ENCODE results near the gene RTN4IP1.
"Not testable (repeated sequence)": the region's sequence is repeated elsewhere in the genome, so short reads cannot be mapped to it uniquely, and the experiment has no call there.

The RTN4IP1 gene

DNA sequence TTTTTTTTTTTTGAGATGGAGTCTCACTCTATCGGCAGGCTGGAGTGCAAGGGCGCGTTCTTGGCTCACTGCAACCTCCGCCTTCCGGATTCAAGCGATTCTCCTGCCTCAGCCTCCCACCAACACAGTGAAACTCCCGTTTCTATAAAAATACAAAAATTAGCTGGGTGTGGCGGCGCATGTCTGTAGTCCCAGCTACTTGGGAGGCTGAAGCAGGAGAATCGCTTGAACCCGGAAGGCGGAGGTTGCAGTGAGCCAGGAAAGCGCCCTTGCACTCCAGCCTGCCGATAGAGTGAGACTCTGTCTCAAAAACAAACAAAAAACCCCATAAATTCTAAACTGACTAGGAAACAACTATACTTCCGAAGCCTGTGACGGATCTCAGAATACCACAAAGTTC lies 1.5 kb downstream of the RTN4IP1 start:
- DNase-seq: not testable (repeated sequence)

DNA sequence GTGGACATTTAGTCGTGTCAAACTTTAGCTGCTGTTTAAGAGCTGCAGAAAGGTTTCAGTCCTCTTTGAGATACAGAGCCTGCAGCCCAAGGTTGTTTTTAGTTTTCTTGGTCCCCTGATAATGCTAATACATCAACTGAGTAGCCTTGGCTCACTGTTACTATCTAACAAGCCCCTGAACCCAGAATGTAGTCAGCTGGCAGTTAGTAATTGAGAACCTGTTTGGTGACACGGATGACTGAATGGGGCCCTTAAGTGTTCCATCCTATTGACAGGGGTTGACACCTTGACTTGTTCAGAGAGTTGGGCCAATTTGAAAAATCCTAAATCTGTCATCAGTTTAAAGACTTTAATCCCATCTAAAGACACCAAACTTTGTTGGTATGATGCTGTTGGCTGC lies 2.8 kb downstream of the RTN4IP1 start:
- no peak for DNase-seq

DNA sequence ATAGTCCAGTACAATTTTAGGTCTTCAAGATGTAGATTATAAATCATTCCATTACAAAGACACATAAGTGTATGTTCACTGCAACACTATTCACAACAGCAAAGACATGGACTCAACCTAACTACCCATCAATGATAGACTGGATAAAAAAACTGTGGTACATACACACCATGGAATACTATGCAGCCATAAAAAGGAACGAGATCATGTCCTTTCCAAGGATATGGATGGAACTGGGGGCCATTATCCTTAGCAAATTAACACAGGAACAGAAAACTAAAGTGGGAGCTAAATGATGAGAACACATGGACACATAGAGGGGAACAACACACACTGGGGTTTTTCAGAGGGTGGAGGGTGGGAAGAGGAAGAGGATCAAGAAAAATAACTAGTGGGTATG lies 6.3 kb downstream of the RTN4IP1 start:
- DNase-seq: no peak

GRCh38 chr6:106622412-106622811 lies 6.9 kb downstream of the RTN4IP1 start:
- DNase-seq: no peak

DNA sequence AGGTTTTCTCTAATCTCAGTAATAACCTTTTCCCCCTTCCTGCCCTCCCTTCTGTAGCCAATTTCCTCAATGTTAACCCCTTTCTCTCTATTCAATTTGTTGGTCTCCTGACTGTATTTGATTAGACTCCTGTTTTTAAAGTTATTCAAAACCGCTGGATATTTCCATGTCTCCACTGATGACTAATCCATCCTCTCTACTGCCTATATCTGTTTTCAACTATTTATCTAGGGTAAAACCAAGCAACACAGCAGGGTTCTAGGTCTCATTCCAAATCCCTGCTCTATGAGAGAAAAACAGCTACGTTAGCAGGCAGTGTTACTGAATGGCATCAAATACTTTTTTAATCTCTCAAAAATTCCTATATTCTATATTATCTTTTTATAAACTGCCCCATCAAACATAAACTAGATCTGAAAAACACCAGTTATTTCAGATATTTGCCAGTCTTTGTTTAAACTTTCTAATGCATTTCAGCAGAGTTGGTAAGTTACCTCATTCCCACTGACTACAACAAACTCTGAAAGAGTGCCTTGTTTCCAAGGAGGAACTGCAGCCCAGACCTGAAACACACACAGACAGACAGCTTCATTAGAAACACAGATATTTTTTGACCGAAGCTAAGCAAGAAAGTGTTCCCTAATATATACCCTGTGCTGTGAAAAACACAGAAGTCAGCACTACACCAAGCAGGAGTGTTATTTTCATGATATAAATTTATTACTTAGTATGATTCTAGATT lies 8.2 kb downstream of the RTN4IP1 start:
- DNase-seq: no peak

GRCh38 chr6:106619223-106619622 lies 10.1 kb downstream of the RTN4IP1 start:
- no peak for DNase-seq

DNA sequence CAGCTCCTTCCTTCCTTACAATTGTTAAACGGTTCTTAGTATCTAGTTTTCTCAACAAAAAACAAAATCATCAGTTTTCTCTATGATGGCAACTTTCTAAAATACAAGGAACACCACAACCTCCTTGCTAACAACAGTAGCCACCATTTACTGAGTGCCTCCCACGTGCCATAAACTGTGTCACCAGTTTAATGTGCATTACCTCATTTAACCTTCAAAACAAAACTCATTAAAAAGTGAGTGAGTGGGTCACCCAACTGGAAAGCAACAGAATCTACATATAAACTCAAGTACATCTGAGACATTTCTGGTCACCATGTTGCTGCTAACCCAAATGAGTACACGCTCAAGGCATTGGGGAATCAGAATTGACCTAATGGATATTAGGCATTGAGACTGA lies 11.0 kb downstream of the RTN4IP1 start:
- no peak for DNase-seq

GRCh38 chr6:106617857-106618256 lies 11.4 kb downstream of the RTN4IP1 start:
- no peak for DNase-seq

GRCh38 chr6:106617302-106617701 lies 12.0 kb downstream of the RTN4IP1 start:
- no peak for DNase-seq

GRCh38 chr6:106614592-106615257 lies 14.6 kb downstream of the RTN4IP1 start:
- no peak for DNase-seq

DNA sequence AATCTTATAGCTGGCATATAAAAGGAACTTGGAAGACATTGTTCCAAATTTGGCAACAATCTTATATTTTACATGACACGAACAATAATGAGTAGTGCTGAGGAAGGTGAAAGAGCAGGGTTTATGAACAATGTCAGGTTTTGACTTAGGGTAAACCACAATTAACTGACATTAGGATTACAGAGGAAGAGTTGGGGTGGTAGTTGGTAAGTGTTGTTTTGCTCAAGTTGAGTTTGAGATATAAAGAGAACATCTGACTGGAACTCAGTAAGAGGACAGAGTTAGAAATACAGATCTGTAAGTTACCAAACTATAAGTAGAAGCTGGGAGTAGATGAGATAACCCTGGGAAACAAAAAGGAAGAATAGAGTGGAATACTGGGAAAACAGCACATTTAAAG lies 15.1 kb downstream of the RTN4IP1 start:
- no peak for DNase-seq

DNA sequence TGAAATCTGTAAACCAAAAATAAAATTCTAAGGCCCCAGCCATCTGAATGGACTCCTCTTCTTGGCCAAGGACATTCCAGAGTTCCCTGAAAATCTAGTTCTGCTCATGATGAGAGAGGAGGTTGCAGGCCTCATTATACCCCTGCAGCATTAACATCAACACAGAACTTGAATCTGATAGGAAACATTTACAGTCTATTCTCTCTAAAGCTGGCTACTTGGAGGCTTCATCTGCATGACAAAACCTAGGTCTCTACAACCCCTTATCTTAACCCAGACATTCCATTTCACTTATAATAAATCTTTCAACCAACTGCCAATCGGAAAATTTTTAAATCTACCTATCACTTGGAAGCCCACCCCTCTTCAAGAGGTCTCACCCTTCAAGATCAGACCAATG lies 15.7 kb downstream of the RTN4IP1 start:
- no peak for DNase-seq

DNA sequence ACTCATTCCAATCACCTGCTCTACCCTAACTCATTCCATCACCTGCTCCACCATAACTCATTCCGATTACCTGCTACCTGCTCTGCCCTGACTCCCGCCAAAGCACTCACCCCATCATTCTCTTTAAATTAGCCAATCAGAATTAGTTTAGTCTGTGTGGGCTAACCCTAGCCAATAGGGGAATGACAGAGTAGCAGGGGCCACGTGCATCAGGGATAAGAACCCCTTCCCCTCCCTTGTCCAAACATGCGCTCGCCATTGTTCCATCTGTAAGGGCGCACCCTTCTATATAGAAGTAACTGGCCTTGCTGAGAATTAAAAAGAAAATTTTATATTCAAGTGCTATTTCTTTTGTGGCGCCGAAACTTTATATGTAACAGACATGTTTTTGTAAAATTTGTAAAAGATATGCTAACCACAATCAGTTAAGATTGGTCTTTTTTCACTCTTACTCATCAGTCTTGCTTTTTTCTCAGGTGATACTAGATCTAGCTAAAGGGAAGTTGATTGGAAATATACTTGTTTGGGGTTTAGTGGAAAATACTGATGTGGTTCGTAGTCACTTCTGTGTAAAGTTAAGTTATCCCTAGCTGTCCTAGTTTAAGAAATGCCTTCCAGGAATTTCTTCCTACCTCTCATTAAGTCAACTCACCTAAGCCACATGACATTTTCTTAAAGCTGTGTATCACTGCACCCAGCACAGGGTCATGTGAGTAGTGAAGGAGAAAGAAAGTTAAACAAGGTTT lies 16.5 kb downstream of the RTN4IP1 start:
- no peak for DNase-seq

GRCh38 chr6:106611030-106611429 lies 18.3 kb downstream of the RTN4IP1 start:
- no peak for DNase-seq

GRCh38 chr6:106609699-106610098 lies 19.6 kb downstream of the RTN4IP1 start:
- peak in 1 of 2 experiments; percentile 7 for DNase-seq

- peak in 1 of 2 experiments; percentile 44 for DNase-seq
Observed at GRCh38 chr6:106608080-106608668, 21.1 kb downstream of the RTN4IP1 start.

GRCh38 chr6:106600329-106600728 lies 29.0 kb downstream of the RTN4IP1 start:
- DNase-seq: no peak

DNA sequence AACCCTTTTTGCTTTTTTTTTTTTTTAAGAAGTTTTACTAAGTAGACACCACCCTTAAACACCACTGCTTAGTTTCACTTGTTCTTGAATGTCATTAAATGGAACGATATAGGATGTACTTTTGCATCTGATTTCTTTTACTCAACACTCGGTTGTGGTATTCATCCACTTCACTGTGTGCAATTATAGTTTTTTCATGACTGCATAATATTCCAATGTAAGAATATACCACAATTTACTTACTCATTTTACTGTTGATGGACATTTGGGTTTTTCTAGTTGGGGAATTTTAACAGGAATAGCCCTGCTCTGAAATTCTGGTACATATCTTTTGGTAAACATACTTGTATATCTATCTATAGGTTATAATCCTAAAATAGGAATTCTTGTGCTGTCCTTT lies 29.9 kb downstream of the RTN4IP1 start:
- no peak for DNase-seq

DNA sequence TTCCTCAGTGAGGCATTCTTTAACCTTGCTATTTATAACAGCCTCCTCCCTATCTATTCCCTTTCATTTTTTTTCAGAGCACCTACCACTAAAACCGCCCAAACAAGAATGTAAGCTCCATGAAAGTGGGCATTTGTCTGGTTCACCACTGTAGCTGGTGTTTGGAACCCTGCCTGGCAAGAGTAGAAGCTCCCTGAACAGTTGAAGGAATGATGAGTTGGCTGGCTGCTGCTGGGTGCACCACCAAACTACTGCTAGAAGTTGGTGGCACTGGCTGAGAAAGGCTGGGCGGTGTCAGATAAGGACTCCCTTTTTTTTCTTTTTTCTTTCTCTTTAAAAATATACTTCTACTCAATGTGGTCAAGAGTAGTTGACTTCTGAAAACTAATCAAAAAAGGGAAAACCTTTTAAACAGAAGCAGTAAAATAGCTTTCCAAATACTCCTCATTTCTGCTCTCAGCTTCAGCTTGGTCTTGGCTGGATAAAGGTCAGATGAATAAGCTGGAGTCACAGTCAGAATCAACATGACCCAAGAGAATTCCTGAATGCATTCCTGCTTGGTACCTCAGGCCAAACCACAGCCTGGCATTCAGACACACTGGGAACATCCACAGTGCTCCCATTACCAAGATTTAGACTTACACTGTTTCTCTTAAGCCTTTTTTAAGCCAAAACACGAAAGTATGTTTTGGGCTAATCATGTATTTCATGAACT lies 38.0 kb downstream of the RTN4IP1 start:
- peak in 1 of 2 experiments; percentile 57 for DNase-seq

GRCh38 chr6:106588937-106589336 lies 40.4 kb downstream of the RTN4IP1 start:
- not testable (repeated sequence) for DNase-seq

GRCh38 chr6:106586815-106587415 lies 42.4 kb downstream of the RTN4IP1 start:
- DNase-seq: no peak

GRCh38 chr6:106581468-106581867 lies 47.8 kb downstream of the RTN4IP1 start:
- no peak for DNase-seq

Measured in SW 1271 (cell line).